ENCODE measurements around the gene TRAF3IP1.
A peak's percentile ranks its signal among the peaks of the same experiment; 100 is the strongest.

Gene TRAF3IP1

DNA sequence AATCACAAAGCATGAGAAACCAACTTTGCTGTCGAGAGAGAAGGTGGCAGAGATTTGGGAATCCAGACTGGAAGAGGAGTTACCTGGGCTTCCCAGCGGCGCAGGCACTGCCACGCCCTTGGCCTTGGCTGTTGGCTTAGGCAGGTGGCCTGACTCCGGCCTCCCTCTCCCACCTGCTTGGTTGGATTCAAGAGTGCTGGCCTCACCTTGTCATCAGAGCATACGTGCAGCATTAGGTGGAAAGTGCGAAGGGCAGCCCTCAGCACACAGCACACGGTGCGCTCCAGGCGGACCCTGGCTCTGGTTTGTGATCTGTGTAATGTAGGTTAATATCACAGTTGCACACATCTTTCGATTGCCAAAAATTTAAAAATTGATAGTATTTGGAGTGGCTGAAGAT is 87.2 kb downstream of the TRAF3IP1 start:
- DNase-seq (ENCODE audit: low read depth, low spot score), result no peak

DNA sequence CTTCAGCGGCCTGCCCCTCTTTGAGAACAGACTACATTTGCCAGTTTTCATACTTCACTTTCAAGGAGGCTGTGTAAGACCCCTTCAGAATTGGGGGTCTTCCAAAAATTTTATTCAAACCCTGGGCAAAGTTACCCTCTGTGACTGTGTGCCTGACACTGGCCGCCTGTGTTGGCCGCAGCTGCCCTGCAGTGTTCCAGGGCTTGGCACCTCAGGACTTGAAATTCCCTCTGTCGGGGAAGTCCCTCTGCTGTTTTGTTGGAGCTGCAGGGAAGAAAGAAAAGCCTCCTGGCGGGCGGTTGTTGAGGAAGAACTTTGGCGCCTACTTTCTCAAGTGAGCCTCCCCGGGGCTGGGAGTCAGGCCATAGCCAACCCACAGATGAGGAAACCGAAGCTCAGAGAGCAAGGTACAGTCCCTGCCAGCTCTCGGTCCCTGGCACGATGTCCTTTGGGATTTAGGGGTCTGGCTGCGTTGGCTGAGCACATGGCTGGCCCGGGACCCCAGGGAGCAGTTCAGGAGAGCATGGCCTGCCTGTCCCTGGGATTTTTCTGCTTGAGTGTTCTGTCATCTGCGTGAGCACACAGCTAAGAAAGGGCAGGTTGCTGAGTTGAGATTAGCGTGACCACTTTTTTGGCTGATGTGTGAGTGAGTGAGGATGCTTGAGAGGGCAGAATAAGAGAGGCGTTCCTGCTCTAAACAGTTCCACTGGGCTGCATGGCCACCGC is 88.5 kb downstream of the TRAF3IP1 start:
- DNase-seq (ENCODE audit: low read depth, low spot score), result peak; percentile 83

DNA sequence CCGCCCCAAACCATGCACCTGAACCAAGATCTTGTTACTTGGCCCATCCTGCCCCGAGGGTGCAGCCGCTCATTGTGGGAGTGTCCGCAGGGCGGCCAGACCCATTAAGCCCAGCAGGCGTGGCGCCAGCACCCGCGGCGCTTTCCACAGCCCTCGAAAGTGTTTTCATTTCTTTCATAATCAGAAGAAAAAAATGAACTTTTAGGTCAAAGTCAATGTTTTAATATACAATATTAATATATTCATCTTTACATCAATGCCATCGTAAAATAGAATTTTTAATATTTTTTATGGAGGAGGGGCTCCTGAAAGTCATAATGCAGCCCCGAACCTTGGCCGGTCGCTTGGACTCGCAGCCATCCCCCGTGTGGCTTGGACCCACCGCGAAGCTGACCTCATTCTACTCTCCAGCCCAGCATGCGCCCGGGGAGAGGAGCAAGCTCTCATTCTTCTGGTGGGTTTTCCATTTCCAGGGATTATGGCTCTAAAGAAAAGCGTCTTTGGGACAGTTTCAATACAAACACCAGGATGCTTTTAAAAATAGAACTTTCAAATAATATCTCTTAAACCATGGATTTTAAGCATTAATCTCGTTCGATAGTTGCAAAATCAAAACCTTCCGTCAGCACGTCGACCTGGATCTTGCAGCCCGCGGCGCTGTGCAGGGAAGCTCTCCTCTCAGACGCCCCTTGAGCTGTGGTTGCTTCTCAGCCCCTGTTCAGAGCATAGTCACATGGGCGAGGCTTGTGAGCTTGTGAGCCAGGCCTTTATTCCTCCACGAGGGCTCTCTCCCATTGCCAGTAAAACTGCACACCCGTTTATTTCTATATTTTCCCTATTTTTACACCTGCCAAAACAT is 89.3 kb downstream of the TRAF3IP1 start:
- peak; percentile 59 for DNase-seq (ENCODE audit: low read depth, low spot score)

DNA sequence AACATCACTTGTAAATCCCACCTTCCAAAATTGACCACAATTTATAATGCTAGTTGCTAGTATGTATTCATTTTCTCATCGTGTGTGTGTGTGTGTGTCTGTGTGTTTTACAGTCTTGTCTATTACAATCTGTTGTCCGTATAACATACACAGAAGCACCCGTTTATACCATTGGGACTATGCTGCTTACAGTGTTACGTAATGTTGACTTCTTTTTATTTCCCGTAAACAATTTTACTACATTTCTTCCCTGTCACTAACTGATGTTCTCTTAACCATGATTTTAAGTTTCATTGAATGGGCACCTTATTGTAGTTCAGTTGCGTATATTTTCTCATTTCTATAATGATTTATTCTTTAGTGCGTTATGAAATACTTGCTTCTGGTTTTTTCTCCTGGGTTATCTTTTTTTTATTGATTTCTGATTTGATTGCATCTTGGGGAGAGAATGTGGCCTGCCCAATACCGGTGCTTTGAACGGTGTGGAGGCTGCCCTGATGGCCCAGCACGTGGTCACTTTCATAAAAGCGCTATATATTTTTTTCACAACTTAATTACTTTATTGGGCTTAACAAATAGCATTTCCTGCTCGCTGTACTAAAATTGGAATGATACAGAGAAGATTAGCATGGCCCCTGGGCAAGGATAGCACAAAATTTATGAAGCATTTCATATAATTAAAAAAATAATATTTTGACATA is 91.9 kb downstream of the TRAF3IP1 start:
- no peak for DNase-seq (ENCODE audit: low read depth, low spot score)

DNA sequence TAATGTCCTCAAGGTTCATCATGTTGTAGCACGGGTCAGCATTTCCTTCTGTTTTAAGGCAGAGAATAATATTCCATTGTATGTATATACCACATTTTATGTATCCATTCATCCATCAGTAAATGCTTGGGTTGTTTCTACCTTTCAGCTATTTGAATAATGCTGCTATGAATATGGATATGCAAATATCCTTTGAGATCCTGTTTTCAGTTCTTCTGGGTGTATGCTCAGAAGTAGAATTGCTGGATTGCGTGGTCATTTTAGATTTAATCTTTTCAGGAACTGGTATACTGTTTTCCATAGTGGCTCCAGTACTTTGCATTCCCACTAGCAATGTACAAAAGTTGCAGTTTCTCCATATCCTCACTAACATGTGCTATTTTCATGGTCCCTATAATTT is 93.0 kb downstream of the TRAF3IP1 start:
- DNase-seq (ENCODE audit: low read depth, low spot score), result no peak

DNA sequence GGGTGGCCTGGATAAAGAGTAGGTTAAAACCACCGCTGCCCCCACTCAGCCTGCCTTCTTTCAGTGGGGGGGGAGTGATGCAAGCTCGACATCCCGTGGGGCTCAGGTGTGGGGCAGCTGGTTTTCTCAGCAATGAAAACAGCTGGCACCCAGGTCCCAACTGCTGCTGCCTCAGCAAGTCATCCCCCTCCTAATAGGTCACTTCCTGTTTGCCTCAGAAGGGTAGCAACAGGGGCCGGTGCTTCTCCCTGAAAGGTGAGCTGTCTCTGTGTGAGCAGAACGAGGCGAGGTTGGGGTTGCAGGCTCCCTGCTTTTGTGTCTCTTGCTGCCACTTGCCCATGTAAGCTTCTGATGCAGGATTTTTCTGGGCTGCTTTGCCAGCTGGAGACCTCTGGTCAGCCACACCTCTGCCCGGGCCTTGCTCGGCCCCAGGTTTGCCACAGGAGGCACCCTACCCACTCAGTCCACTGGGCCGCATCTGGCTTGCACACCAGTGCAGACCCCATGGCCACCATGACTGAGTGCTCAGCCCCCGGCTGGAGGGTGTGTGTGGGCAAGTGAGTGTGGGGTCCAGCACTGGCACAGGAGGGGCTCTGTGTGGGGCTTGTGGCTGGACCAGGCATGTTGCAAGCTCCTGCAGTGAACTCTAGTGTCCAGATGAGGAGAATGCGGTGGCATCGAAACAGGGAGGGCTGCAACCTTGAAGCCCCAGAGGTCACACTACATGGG is 94.9 kb downstream of the TRAF3IP1 start:
- DNase-seq (ENCODE audit: low read depth, low spot score), result no peak

DNA sequence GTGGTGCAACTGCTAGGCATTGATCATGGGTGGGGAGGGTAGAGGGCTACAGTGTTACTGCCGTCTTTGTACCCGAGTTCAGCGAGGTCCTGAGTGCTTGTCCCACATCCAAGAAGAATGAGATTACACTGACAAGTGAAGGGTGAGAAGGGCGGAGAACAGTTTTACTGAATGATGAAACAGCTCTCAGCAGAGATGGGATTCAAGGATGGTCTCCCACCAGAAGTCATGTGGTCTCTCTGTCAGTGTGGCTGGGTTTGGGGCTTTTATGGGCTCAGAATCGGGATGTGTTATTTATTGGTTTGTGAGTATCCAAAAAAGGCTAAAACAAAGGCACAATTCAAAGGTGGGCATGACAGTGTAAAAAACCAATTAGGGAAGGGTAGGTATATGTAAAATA is 95.6 kb downstream of the TRAF3IP1 start:
- DNase-seq (ENCODE audit: low read depth, low spot score), result no peak

DNA sequence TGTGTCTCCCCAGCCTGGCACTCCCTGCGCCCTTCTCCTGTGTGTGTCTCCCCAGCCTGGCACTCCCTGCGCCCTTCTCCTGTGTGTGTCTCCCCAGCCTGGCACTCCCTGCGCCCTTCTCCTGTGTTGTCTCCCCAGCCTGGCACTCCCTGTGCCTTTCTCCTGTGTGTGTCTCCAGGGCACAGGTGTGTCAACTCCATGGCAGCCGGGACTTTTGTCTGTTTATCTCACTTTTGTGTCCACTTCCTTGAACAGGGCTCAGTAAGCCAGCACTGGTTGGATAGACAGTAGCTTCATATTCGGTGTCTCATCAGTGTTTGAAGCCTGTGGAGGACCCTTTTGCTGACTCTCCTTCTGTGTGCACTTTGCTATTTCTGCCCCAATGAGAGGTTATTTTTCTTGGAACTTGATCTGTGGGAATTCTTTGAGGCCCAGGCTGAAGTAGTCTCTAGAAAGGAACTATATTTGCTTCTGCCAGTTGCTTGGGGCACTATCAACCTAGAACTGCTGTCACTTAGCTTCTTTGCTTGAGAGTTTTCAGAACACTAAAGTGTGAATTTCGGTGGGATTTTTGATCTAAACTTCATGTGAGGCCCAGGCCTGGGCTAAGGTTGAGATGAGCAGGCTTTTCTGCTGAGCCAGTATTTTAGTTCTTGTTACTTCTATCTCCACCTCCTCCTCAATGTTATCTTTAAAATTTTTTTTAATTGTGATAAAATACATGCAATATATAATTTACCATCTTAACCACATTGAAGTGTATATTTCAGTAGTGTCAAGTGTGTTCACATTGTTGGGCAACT is 98.1 kb downstream of the TRAF3IP1 start:
- DNase-seq (ENCODE audit: low read depth, low spot score), result no peak

DNA sequence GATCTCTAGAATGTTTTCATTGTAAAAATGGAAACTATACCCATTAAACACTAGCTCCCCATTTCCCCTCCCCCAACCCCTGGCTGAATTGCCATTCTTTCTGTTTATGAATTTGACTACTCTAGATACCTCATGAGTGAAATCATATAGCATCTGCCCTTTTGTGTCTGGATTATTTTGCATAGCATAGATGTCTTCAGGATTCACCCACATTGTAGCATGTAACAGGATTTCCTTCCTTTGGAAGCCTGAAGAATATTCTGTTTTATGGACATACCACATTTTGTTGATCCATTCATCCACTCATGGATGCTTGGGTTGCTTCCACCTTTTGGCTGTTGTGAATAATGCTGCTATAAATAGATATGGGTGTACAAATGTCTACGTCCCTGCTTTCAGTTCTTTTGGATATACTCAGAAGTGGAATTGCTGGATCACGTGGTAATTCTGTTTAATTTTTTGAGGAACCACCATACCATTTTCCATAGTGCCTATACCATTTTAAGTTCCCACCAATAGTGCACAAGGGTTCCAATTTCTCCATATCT is 98.8 kb downstream of the TRAF3IP1 start:
- no peak for DNase-seq (ENCODE audit: low read depth, low spot score)

DNA sequence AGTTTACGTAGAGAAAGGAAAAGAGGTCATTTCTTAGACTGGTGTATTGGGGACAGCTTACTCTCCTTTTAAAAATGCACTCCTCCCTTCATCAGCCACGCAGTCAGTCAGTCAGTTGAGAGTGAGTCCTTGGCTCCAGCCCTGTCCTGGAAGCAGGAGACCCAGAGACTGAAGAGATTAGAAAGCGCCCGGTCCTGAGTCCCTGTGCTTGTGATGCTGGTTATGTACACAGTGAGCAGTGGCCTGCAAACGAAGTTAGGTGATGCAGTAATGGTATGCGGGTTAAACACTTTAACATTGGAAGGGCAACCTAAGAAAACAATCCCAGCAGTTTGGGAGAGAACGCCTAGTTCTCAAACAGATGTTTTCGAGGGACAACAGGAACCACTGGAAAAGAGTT is 100.1 kb downstream of the TRAF3IP1 start:
- DNase-seq (ENCODE audit: low read depth, low spot score), result no peak

DNA sequence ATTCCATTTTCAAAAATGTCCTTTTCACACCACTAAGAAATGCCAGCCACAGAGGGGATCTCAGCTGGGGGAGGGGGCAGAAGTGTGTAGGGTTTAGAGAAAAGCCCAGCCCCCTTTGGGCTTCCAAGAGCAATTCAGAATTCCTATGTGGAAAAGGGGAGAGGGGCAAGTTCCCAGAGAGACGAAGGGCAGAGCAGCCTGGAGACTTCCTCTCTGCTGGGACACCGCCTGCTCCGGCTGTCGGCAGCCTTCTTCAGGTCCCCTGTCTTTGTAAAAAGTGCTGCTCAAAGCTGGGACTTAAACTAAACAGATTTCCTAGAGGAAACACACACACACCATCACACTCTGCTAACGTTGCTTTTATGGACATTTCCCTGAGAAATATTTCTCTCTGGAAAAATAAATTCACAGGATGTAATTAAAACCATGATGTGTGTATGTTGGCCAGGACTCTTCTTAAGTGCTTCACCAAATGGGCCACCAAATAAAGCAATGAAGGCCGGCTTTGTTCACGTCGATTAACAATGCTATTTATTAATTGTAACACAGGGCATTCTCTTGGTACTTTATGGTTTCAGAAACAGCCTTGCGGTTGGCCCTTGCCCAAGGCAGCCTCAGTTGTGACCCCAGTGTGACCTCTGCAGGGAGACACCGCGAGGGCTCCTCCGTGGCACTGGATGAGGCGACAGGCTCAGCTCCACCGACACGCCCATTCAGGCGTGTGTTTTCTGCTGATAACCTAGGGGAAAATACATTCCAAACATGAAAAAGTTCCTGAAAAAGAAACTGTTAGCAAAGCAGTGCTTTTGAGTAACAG is 100.8 kb downstream of the TRAF3IP1 start:
- DNase-seq (ENCODE audit: low read depth, low spot score), result peak; percentile 40

DNA sequence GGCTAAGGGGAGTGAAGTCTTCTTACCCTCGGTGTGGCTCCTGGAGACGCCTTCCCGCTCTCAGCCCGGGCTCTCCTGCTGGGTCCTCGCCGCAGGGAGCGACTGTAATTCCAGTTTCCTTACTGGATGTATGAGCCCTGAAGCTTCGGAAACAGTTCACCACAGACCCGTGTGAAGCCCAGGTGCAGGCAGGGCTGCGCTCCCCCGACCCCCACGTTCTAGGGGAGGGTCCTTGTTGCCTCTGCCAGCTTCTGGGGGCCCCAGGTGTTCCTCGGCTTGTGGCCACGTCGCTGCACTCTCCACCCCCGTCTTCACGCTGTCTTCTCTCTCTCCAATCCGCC is 101.3 kb downstream of the TRAF3IP1 start:
- DNase-seq (ENCODE audit: low read depth, low spot score), result peak; percentile 83

DNA sequence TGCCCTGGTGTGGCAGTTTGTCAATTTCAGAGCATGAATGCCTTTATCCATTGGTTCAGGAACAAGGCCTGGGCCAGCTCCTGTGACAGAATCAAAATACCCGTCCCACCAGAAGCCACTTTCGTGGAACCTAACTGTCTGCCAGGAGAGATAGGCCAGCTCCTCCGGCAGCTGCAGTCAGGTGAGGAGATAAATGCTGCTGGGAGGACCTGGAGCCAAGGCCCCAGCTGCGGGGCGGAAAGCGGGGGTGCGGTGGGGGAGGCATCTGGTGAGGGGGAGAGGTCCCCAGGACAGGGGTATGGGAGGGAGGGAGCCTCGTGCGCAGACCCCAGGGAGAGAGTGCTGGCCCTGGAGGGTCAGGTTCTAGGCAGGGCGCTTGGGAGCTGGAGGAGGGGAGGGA is 102.0 kb downstream of the TRAF3IP1 start:
- no peak for DNase-seq (ENCODE audit: low read depth, low spot score)

DNA sequence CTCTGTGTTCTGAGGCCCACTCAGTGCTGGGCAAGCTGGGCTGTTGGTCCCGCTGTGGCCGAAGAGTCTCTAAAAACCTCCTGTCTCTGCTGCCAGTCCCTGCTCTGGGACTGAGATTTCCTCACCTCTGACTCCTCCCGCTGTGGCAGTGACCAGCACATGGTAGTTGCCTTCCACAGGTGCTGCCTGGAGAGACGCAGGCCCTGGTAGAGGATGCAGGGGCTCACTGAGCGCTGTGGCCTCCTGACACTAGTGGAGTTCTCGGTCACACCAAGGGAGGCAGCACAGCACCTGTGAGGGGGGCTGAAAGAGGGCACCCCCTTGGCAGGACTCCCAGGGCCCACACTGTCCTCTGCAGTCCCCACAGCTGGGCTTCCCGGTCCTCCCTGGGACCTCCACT is 102.6 kb downstream of the TRAF3IP1 start:
- DNase-seq (ENCODE audit: low read depth, low spot score), result no peak

DNA sequence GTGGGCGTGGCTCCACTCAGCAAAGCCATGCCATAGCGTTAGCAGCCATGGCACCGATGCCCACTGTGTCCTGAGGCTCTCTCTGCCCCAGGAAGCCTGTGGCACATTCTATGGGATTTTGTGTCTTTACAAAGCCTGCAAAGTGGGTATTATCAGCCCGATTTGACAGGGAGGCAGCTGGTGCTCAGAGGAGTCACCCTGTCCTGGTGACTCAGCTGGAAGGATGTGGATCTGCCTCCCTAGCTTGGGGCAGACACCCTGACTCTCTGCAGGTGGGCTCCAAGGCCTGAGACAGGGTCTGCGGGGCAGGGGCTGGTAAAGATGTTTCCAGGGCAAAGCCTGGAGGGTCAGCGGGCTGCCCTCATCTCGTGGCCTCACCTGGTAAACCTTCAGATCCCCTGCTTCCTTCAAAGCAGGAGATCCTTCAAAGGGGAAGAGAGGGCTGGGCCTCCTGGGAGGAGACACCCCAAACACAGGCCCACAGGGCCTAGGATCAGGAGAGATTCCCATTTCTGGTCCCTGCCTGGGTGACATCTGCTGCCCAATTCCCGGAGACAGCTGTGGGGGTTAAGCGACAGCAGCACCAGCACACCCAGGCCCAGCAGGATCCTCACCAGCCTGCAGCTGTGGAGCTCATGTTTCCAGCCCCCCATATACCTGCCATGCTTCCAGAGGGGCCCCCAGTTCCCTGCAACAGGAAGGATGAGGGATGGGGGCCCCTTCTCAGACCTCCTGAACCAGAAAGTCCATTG is 103.4 kb downstream of the TRAF3IP1 start:
- no peak for DNase-seq (ENCODE audit: low read depth, low spot score)

DNA sequence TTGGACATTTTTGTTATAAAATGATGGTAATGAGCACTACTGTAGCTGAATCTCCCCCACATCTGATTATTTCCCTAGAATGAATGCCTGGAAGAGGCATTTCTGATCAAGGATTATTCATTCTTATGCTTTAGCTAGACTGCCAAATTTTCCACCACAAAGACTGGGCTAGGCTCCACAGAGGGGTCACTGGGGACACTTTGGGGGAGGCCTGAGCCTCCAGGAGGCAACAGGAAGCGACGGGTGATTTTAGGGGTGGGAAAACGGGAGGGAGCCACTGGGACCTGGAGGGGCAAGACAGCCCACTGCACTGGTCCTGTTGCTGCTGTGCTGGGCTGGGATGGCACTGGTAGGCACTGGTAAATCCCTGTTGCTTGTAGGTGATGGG is 104.0 kb downstream of the TRAF3IP1 start:
- DNase-seq (ENCODE audit: low read depth, low spot score), result no peak

DNA sequence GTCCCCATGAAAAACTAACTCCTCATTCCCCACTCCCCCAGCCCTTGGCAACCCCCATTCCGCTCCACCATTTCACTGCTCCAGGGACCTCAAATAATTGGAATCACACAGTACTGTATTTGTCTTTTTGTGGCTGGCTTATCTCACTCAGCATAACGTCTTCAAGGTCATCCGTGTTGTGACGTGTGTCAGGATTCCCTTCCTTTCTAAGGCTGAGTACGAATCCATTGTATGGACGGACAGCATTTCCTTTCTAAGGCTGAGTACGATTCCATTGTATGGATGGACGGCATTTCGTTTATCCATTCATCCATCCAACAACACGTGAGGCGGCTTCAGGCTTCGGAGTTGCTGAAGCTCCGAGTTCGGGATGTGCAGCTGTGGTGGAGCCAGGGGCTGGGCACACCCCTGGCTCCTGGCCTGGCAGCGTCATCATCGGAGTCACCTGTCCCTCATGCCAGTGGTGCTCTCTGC is 105.2 kb downstream of the TRAF3IP1 start:
- DNase-seq (ENCODE audit: low read depth, low spot score), result no peak

DNA sequence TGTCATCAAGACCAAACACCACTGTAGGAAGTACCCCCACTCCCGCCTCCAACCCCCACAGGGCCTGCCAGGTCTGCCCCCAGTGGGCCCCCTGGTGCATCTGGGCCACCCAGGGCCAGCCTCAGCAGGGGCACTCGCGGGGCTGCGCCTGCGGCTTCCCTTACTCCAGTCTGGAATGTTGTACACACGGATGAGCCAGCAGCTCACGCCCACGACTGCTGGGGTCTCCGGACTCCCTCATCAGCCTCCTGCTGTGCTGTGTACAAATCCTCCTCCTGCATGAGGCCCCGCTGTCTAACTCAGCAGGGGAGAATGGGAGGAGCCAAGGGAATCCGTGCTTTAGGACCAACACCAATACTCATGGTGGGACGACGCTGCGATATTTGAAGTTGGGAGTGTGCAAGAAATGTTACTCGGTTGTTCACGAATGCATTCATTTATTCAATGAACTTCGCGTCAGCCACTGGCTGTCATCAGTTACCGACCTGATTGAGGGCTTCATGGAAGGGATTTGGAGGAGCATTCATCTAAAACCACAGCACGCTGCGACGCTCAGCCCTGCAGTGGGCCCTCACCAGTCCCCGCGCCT is 105.8 kb downstream of the TRAF3IP1 start:
- DNase-seq (ENCODE audit: low read depth, low spot score), result peak; percentile 68
